GM10847 (cell line): ENCODE measurements around the gene C16orf96.

ENCODE experiments used
- POLR2A ChIP-seq: IDR thresholded peaks from 2 replicates; pipeline ENCODE4 v1.6.1; 2011; ENCODE audit not compliant: insufficient read length; ENCODE audit errors: extremely low read depth

The C16orf96 gene

GRCh38 chr16:4613636-4614570 is 57.8 kb downstream of the C16orf96 start:
- TF ChIP-seq POLR2A, result no peak

DNA sequence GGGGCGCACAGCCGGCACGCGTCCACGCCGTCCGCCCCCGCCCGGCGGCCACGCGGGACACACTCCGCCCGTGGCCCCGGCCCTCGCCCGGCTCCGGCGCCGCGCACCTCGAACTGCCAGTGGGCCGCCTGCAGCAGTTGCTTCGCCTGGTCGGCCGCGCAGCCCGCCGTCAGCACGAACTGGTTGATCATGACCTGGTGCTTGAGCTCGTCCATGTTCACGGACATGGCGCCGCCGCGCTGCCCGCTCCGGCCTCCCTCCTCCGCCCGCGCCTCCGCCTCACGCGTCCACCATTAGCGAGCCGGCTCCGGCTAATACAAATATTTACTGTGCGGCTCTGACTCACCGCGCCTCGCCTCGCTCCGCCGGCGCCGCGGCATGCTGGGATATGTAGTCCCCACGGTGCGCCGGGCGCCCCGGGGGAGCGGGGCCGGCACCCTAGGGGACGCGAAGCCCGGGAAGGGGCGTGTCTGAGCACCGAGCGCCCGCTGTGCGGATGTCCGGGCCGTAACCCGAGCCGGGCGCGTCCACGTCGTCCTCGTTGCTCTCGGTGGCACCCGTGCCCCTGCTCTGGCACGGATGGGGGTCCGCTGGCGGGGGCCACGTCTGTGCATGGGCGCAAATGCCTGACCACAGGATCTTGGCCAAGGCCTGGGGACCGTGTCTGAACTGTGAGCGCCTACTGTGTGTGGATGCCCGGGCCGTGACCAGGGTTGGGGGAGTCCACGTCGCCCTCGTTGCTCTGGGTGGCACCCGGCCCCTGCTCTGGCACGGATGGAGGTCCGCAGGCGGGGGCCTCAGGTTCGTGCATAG is 58.6 kb downstream of the C16orf96 start, which contains the start of gene UBALD1:
Gene UBALD1, minus strand, starts transcription at position 318 of the 813 bp plus-strand sequence. Its CDS starts 91 bp downstream, at position 227.
- TF ChIP-seq POLR2A, result peak; percentile 71

GRCh38 chr16:4615384-4616046 is 59.4 kb downstream of the C16orf96 start:
- no peak for TF ChIP-seq POLR2A

DNA sequence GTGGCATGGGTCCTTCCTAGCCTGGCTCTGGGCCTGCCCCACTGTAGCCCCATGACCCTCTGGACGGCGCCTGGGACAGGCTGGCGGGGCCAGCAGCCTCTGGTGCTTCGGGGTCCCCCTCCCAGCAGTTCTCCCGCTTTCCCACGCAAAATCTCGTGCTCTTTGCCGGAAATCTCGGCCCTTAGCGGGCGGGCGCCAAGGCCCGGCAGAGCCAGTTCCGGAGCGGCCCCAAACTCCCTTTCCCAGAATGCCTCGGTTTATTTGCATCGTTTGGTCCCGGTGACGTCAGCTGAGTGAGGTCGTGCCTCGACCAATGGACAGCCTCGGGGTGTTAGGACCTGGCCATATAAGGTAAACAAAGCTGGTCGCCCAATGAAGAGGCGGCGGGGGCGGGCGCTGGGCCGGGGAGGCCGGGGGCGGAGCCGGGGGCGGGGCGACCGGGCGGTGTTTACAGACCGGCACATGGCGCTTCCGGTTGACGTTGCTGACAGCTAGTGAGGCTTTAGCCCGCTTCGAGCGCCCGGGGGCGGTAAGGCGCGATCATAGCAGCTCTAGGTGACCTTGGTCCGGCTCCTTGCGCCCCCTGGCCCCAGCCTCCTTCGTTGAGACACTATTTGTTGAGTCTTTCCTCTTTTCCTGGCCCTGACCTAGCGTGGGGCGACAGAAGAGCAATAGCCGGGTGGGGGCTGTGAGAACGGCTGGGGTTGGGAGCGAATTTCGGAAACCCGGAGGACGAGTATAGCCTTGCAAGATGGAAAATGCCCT is 60.1 kb downstream of the C16orf96 start:
- peak; percentile 58 for TF ChIP-seq POLR2A

DNA sequence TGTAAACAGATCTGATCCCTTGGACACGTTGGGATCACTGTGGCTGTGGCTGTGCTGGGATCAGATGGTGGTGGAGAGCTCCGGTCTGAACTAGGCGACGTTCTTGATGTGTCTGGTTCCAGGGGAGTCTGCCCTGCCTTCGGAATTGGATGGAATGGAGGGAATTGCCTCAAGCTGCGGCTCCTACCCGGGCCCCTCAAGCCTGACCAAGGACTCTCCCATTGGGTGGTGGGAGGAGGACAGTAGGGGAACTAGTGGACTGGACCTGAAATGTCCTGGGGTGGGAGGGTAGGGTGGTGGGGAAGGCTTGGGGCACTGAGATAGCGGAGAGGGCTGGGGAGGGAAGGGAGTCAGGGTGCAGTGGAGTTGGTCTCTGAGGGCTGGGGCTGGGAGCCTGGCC is 61.7 kb downstream of the C16orf96 start:
- TF ChIP-seq POLR2A, result no peak

DNA sequence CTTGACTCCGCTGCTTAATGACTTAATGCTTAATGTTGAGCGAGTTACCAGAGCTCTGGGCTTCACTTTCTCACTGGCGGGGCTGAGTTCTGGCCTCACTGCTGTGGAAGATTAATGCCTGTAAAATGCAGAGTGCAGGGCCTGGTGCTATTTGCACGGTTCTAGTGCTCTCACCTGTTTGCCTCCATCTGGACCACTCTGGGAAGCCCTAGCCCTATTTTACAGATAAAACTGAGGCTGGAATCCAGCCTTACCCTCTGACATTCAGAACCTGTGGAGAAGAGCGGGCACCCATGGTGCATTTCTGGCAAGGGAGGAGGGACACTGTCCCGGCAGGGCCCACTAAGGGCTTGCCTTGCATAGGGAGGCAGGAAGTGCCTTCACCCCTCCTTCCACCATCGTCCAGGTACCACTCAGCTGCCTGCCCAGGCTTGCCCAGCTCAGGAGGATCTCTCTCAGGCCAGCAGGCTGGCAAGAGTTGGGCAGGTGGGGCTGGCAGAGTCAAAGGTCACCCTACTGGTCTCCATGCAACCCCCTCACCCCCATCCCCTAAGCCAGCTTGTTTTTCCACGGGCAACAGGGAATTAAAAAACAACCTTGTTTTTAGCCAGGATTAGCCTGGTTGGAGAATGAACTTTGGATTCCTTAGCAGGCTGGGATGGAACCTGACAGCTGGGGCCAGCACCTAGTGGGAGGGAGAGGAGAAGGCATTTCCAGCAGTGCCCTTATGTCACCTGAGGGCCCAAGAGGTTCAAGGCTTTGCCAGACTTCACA is 62.7 kb downstream of the C16orf96 start:
- TF ChIP-seq POLR2A, result no peak

GRCh38 chr16:4623593-4623992 is 67.5 kb downstream of the C16orf96 start:
- no peak for TF ChIP-seq POLR2A

DNA sequence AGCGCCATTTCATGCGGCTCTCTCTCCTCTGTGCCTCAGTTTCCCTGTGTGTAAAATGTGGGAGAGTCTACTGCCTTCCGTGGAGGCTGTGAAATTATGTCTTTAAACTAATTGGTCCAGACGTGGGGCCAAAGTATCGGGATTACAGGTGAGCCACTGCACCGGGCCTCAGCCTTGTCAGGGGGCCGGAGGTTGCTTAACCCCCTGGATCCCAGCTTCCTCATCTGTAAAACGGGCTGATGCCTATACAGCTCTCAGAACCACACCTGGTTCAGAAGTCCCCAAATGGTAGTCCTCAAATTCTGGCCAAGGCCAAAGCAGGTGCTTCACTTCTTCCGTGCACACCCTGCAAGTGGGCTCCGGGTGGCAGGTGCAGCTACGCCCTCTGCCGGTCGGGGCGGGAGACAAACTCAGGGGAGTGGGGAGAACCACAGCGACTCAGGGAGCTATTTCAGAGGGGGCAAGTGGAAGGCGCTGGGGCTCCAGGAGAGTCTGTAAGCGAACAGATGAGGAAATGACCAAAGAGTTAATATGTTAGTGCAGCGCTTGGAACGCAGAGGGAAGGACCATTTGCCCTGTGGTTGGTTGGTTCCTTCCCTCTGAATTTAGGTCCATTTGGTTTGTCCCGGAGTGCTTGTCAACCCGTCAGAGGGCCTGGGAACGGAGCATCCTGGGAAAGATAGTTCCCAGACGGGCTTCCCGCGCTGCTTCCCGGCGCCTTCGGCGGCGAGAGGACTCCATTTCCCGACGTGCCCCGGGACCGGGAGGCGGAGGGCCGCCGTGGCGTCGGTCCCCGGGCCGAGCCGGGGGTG is 68.1 kb downstream of the C16orf96 start, which contains the start of gene MGRN1:
Gene MGRN1, plus strand, starts transcription at position 812 of the 812 bp plus-strand sequence. CDS start 135 bp downstream, outside the sequence.
- TF ChIP-seq POLR2A, result no peak

GRCh38 chr16:4624827-4625559 is 68.9 kb downstream of the C16orf96 start:
- peak; percentile 83 for TF ChIP-seq POLR2A

DNA sequence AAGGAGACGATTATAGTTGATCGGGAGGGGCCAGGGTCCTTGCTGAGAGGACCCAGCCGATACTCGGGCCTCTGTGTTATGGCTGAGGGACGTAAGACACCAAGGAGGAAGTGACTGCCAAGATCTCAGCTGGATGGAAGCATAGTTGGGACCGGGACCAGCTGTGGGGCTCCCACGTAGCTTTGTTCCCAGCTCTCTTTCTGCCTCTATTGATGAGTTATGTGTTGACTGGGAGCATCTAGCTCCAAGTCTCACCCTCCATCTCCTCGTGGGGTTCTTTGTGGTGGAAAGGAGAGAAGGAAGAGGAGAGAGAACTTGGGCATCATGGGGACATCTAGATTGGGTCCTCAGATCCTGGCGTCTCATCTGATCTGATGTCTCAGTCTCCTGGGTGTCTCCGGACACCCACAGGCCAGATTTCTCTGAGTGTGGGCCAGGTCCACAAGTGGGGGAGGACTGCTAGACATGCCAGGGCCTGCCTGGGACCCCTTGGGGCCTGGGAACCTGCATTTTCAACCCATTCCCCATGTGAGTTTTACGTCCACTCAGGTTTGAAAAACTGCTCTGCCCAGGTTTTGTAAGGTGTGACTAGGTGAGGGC is 69.5 kb downstream of the C16orf96 start:
- no peak for TF ChIP-seq POLR2A

DNA sequence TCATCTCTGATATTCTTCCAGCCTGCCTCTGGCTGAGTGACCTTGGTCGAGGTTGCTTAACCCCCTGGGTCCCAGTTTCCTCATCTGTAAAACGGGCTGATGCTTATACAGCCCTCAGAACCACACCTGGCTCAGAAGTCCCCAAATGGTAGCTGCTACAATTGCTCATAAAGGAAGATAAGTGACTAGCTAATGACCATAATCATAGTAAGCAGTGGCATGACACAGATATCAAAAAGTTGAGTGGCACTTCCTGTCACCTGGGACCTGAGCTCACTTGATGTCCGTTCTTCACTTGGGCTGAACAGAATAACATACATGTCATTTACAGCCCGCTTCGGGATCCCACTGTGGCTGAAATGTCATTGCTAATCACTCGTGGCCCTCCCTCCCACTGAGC is 70.3 kb downstream of the C16orf96 start:
- TF ChIP-seq POLR2A, result no peak

DNA sequence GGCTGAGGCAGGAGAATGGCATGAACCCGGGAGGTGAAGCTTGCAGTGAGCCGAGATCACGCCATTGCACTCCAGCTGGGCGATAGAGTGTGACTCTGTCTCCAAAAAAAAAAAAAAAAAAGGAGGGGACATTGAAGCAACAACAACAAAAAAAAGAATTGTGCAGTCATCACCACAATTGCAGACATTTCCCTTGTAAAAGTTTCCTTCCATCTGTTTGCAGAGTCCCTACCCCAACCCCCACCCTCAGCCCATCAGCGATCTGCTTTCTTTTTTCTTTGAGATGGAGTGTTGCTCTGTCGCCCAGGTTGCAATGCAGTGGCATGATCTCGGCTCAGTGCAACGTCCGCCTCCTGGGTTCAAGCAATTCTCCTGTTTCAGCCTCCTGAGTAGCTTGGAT is 72.1 kb downstream of the C16orf96 start:
- no peak for TF ChIP-seq POLR2A
